KMS-11 (cell line): Measurements from ENCODE around the gene EML4.

ENCODE experiments used
- H2AFZ ChIP-seq: fragments of 200-600 bp; sonication (generic); 2 replicates; pipeline ENCODE4 v1.6.1; 2016; ENCODE audit warnings: antibody characterized with exemption, mixed run types, low read depth
- H3K27ac ChIP-seq: fragments of 200-600 bp; sonication (generic); 2 replicates; pipeline ENCODE4 v1.6.1; 2016; ENCODE audit warnings: mild to moderate bottlenecking, mixed run types
- H3K27me3 ChIP-seq: fragments of 200-600 bp; sonication (generic); 2 replicates; pipeline ENCODE4 v1.6.1; 2017; ENCODE audit warnings: mild to moderate bottlenecking, low read depth, mixed run types, moderate library complexity; ENCODE audit not compliant: insufficient read depth
- H3K36me3 ChIP-seq: fragments of 200-600 bp; sonication (generic); 2 replicates; pipeline ENCODE4 v1.6.1; 2017; ENCODE audit warnings: mild to moderate bottlenecking, mixed run types; ENCODE audit not compliant: insufficient read depth
- H3K4me1 ChIP-seq: fragments of 200-600 bp; sonication (generic); 2 replicates; pipeline ENCODE4 v1.6.1; 2016; ENCODE audit warnings: mild to moderate bottlenecking, low read depth, mixed run types; ENCODE audit not compliant: poor library complexity, severe bottlenecking
- H3K4me2 ChIP-seq: fragments of 200-600 bp; sonication (generic); 2 replicates; pipeline ENCODE4 v1.7.0; 2016; ENCODE audit warnings: mild to moderate bottlenecking, mixed run types
- H3K4me3 ChIP-seq: fragments of 200-600 bp; sonication (generic); IDR thresholded peaks from 2 replicates; pipeline ENCODE4 v1.6.1; 2017; ENCODE audit warnings: low read depth, low read length, mixed read lengths; ENCODE audit not compliant: insufficient read depth
- H3K79me2 ChIP-seq: fragments of 200-600 bp; sonication (generic); 2 replicates; pipeline ENCODE4 v1.6.1; 2016; ENCODE audit warnings: low read depth, mixed run types; ENCODE audit not compliant: insufficient read depth
- H3K9ac ChIP-seq: fragments of 200-600 bp; sonication (generic); 2 replicates; pipeline ENCODE4 v1.6.1; 2016; ENCODE audit warnings: mild to moderate bottlenecking, mixed run types
- H4K20me1 ChIP-seq: fragments of 200-600 bp; sonication (generic); 2 replicates; pipeline ENCODE4 v1.6.1; 2016; ENCODE audit warnings: mild to moderate bottlenecking, mixed run types; ENCODE audit not compliant: insufficient read depth
- TF ChIP-seq, protein P1 (sequence below): fragments of 200-600 bp; sonication (generic); conservative IDR thresholded peaks from 2 replicates; pipeline ENCODE4 v1.6.1; 2017; ENCODE audit warnings: low read depth, mild to moderate bottlenecking, antibody characterized with exemption, low read length, moderate library complexity, mixed read lengths

EML4 gene

DNA sequence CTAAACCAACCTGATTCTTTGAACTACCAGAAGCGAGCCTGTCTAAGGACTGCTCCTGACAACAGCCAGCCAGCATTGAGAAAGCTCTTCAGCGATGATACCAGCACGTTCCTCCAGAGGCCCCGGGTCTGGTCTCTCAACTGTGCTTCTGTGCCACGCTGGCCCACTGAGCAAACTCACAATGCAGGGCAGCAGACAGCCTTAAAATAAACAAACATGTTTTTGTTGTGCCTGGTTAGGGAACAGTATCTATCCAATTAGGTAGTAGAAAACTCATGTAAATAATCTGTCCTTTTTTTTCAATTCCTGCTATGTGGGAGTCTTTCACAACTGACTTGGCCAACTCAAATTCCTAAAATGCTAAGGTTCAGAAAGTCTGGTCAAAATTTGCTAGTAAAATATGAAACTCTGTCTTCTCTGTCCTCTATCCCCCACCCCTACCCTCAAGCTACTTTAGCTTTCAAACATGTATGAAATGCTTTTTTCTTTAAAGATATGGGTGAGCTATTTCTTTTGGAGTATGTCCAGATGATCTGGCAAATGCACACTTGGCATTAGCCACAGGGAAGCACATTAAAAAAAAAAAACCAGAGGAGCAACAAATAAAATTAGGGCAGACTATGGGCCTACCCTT is 21.4 kb upstream of the EML4 start:
- H3K4me3 ChIP-seq = no peak overlapping the region
- TF ChIP-seq, protein P1, sequence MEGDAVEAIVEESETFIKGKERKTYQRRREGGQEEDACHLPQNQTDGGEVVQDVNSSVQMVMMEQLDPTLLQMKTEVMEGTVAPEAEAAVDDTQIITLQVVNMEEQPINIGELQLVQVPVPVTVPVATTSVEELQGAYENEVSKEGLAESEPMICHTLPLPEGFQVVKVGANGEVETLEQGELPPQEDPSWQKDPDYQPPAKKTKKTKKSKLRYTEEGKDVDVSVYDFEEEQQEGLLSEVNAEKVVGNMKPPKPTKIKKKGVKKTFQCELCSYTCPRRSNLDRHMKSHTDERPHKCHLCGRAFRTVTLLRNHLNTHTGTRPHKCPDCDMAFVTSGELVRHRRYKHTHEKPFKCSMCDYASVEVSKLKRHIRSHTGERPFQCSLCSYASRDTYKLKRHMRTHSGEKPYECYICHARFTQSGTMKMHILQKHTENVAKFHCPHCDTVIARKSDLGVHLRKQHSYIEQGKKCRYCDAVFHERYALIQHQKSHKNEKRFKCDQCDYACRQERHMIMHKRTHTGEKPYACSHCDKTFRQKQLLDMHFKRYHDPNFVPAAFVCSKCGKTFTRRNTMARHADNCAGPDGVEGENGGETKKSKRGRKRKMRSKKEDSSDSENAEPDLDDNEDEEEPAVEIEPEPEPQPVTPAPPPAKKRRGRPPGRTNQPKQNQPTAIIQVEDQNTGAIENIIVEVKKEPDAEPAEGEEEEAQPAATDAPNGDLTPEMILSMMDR = no peak
- H3K4me2 ChIP-seq = no peak overlapping the region
- no peaks in the 10 kb centered on the region for H3K27me3 ChIP-seq
- H2AFZ ChIP-seq = no peak overlapping the region
- H3K36me3 ChIP-seq = no peaks in the 10 kb centered on the region
- H3K4me1 ChIP-seq = peaks cover 7% of the 10 kb centered on the region
- no peaks in the 10 kb centered on the region for H4K20me1 ChIP-seq
- no peaks in the 10 kb centered on the region for H3K79me2 ChIP-seq
- no peak overlapping the region for H3K9ac ChIP-seq
- H3K27ac ChIP-seq = no peak overlapping the region

DNA sequence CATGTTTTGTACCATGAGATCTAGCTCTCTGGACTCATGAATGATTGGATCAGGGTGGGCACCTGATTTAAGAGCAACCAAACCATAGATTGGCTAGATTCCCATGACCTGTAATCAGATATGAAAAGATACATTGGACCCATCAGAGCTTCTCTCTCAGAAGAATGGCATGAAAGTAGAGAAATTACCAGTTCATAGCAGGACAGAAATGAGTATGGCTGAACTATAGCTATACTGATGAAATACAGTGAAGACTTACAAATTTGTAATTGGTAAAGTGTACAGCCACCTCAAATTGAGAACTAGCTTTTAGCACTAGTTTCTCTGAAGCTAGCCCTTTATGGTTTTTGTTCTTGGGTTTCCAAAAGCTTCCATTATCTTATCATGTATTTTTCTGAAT is 19.0 kb upstream of the EML4 start:
- Histone ChIP-seq H3K9ac (no peak overlapping the region), H3K4me2 (no peak overlapping the region), H2AFZ (no peak overlapping the region), H3K36me3 (no peaks in the 10 kb centered on the region), H3K27ac (no peak overlapping the region), H3K27me3 (no peaks in the 10 kb centered on the region), H3K4me1 (no peaks in the 10 kb centered on the region), H3K4me3 (no peak overlapping the region), H3K79me2 (no peaks in the 10 kb centered on the region), H4K20me1 (no peaks in the 10 kb centered on the region)
- TF ChIP-seq, protein P1 = no peak

- H3K4me1 ChIP-seq = no peaks in the 10 kb centered on the region
- no peak overlapping the region for H3K4me2 ChIP-seq
Observed at GRCh38 chr2:42153944-42154581, 15.1 kb upstream of the EML4 start.

GRCh38 chr2:42156721-42157120 is 12.4 kb upstream of the EML4 start:
- H3K79me2 ChIP-seq = no peaks in the 10 kb centered on the region
- no peaks in the 10 kb centered on the region for H3K4me1 ChIP-seq
- TF ChIP-seq, protein P1 = no peak
- H3K4me3 ChIP-seq = no peak overlapping the region
- no peaks in the 10 kb centered on the region for H3K36me3 ChIP-seq
- H3K4me2 ChIP-seq = no peak overlapping the region
- no peak overlapping the region for H2AFZ ChIP-seq
- no peak overlapping the region for H3K27ac ChIP-seq
- H4K20me1 ChIP-seq = no peaks in the 10 kb centered on the region
- H3K9ac ChIP-seq = no peak overlapping the region
- no peaks in the 10 kb centered on the region for H3K27me3 ChIP-seq

More at GRCh38 chr2:42153944-42154581, 15.1 kb upstream of the EML4 start:
- Histone ChIP-seq H3K4me3 (no peak overlapping the region), H3K79me2 (no peaks in the 10 kb centered on the region), H4K20me1 (no peaks in the 10 kb centered on the region), H3K36me3 (no peaks in the 10 kb centered on the region), H3K27ac (no peak overlapping the region), H2AFZ (no peak overlapping the region), H3K9ac (no peak overlapping the region), H3K27me3 (no peaks in the 10 kb centered on the region)
- TF ChIP-seq, protein P1 = no peak
